ENCODE data around the gene MROH7. TPM values are rescaled to one million over a fixed set of nuclear protein-coding genes. Genes with fewer than 3 reads are reported as not detected.
A peak's percentile ranks its signal among the peaks of the same experiment; 100 is the strongest.
"Not testable (repeated sequence)": the region's sequence is repeated elsewhere in the genome, so short reads cannot be mapped to it uniquely, and the experiment has no call there.

MROH7 gene
- total RNA-seq, 1 donor from 2014 or later = 2.0 TPM

DNA sequence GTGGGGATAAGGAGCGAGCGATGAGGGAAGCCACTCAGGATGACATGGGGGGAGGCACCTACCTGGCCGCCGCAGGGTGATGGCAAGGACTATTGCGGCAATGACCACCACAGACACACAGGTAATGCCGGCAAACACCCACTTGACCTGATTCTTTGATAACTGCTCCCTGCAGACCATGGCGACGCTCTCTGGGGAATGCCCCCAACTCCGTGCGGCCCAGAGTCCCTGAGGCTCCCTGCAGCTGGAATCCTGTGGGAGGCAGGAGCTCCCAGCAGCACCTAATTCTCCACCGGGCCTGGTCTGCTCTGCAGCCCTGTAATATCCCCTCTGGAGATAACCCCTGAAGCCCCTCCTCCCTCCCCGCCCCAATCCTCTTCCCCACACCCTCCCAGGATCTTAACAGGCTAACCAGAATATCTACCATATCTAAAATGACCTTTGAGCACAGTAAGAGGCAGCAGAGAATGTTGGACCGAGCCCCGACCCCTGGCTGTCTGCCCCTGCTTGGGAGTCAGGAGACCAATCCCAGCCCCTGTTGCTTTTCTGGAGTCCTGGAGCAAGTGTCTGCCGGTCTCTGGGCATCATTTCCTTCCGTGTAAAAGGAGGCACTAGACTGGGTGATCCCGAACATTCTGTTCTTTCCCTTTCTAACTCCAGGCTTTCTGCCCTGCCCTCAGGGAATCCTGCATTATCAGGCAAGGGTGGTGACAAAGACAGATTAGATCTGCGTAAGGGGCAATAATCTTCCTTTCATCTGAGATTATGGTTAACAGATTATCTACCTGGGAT lies 18.2 kb upstream of the MROH7 start, which contains the start of gene FAM151A:
Gene FAM151A (minus strand): TSS at position 310 of the 792 bp plus-strand sequence. CDS start 130 bp downstream, at position 180.
- H3K27me3 ChIP-seq = no peaks in the 10 kb centered on the region
- no peaks in the 10 kb centered on the region for H3K36me3 ChIP-seq
- H3K4me3 ChIP-seq = no peak within 1 kb of the TSS
- no peaks in the 10 kb centered on the region for H3K4me1 ChIP-seq
- TF ChIP-seq, protein P1, sequence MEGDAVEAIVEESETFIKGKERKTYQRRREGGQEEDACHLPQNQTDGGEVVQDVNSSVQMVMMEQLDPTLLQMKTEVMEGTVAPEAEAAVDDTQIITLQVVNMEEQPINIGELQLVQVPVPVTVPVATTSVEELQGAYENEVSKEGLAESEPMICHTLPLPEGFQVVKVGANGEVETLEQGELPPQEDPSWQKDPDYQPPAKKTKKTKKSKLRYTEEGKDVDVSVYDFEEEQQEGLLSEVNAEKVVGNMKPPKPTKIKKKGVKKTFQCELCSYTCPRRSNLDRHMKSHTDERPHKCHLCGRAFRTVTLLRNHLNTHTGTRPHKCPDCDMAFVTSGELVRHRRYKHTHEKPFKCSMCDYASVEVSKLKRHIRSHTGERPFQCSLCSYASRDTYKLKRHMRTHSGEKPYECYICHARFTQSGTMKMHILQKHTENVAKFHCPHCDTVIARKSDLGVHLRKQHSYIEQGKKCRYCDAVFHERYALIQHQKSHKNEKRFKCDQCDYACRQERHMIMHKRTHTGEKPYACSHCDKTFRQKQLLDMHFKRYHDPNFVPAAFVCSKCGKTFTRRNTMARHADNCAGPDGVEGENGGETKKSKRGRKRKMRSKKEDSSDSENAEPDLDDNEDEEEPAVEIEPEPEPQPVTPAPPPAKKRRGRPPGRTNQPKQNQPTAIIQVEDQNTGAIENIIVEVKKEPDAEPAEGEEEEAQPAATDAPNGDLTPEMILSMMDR (IDR thresholded peaks at IDR 0.05) = no peak
- no peak within 1 kb of the TSS for H3K27ac ChIP-seq
- H3K9me3 ChIP-seq = no peaks in the 10 kb centered on the region
- peak in 1 of 2 donors; percentile 18 for DNase-seq (ENCODE audit: low spot score in 2 of 2)
- intact Hi-C loops (cut with DNase I) = no loop called here

DNA sequence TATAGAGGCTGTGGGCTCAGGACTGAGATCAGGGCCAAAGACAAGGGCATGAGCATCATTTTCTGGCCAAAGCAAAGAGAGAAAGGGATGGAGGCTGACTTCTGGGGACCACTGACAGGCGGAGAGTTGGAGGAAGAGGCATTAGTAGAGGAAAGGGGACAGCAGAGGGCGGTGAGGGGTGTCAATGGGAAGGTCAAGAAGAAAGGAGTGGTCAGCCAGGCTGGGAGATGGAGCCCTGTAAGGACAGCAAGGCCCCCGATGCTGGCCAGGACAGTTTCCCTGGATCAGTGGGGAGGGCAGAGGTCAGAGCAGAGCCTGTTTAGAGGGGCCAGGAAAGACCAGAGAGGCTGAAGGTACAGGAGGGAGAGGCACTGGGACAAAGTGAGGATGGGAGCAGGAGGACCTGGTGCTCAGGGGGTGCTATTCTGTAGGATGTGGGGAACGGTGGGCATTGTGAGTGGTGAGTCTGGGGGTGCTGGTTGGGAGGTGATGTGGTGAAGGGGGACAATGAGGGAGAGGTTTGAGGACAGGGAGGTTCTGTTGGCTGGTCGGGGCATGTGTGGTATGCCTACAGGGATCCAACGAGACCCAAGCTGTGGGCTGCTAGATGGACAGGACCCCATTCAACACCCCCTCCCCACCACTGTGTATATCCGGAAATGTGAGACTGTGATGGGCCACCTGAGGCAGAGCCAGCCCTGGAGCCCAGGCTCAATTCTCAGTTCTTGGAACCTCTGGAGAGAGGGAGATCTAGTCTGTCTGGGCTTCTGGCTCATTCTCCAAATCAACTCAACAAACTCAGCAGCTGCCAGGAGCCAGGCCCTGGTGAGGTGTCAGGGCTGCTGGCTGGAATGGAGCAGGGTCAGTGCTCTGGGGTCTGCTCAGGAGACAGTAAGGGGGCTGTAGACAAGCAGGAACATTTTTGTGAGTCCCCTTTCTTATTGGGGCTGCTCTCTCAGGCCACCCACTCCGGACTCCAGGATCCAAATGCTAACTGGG lies 16.8 kb upstream of the MROH7 start:
- Histone ChIP-seq H3K4me1 (no peaks in the 10 kb centered on the region), H3K36me3 (no peaks in the 10 kb centered on the region), H3K27me3 (no peaks in the 10 kb centered on the region), H3K4me3 (no peak overlapping the region), H3K9me3 (no peaks in the 10 kb centered on the region), H3K27ac (no peak overlapping the region)
- TF ChIP-seq, protein P1 (IDR thresholded peaks at IDR 0.05) = no peak
- DNase-seq (ENCODE audit: low spot score in 2 of 2) = peak in 1 of 2 donors; percentile 40
- intact Hi-C loops (cut with DNase I) = no loop called here

GRCh38 chr1:54627196-54627595 lies 14.4 kb upstream of the MROH7 start:
- no peak for DNase-seq (ENCODE audit: low spot score in 2 of 2)
- TF ChIP-seq, protein P1 (IDR thresholded peaks at IDR 0.05) = no peak
- H3K36me3 ChIP-seq = no peaks in the 10 kb centered on the region
- no peaks in the 10 kb centered on the region for H3K9me3 ChIP-seq
- H3K4me1 ChIP-seq = no peaks in the 10 kb centered on the region
- H3K27ac ChIP-seq = no peak overlapping the region
- no peaks in the 10 kb centered on the region for H3K27me3 ChIP-seq
- no peak overlapping the region for H3K4me3 ChIP-seq
- intact Hi-C loops (cut with DNase I) = no loop called here

- H3K4me1 ChIP-seq; H3K27ac ChIP-seq; H3K36me3 ChIP-seq; H3K4me3 ChIP-seq; H3K9me3 ChIP-seq; intact Hi-C loops (cut with DNase I); H3K27me3 ChIP-seq: not testable (repeated sequence)
- peak in 1 of 2 donors; percentile 12 for DNase-seq (ENCODE audit: low spot score in 2 of 2)
Measured at GRCh38 chr1:54635804-54636203, 5.8 kb upstream of the MROH7 start.

DNA sequence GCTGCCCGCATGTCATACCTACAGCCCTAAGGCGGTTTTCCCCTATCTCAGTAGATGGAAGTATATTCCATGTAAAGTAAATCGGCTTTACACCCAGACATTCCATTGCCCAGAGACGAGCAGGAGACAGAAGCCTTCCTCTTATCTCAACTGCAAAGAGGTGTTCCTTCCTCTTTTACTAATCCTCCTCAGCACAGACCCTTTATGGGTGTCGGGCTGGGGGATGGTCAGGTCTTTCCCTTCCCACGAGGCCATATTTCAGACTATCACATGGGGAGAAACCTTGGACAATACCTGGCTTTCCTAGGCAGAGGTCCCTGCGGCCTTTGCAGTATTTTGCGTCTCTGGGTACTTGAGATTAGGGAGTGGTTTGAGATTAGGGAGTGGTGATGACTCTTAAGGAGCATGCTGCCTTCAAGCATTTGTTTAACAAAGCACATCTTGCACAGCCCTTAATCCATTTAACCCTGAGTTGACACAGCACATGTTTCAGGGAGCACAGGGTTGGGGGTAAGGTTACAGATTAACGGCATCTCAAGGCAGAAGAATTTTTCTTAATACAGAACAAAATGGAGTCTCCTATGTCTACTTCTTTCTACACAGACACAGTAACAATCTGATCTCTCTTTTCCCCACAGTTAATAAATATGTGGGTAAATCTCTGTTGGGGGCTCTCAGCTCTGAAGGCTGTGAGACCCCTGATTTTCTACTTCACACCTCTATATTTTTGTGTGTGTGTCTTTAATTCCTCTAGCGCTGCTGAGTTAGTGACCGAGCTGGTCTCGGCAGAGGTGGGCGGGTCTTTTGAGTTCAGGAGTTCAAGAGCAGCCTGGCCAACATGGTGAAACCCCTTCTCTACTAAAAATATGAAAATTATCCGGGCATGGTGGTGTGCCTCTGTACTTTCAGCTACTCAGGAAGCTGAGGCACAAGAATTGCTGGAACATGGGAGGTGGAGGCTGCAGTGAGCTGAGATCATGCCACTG lies 4.8 kb upstream of the MROH7 start:
- DNase-seq (ENCODE audit: low spot score in 2 of 2) = peak in 1 of 2 donors; percentile 21
- H3K27me3 ChIP-seq; H3K36me3 ChIP-seq; H3K27ac ChIP-seq; H3K4me3 ChIP-seq; H3K4me1 ChIP-seq; intact Hi-C loops (cut with DNase I); H3K9me3 ChIP-seq: not testable (repeated sequence)

- Histone ChIP-seq H3K4me3 (no peak overlapping the region), H3K27ac (no peak overlapping the region), H3K4me1 (no peaks in the 10 kb centered on the region), H3K9me3 (peaks cover 0 to 4% of the 10 kb centered on the region in 2 donors), H3K36me3 (no peaks in the 10 kb centered on the region), H3K27me3 (no peaks in the 10 kb centered on the region)
- peak in 1 of 2 donors; percentile 2 for DNase-seq (ENCODE audit: low spot score in 2 of 2)
- intact Hi-C loops (cut with DNase I) = no loop called here
- TF ChIP-seq, protein P1 (IDR thresholded peaks at IDR 0.05) = no peak
Measured at GRCh38 chr1:54640361-54640760, 1.2 kb upstream of the MROH7 start.
